ENCODE measurements around the gene SALL3.

Gene SALL3

DNA sequence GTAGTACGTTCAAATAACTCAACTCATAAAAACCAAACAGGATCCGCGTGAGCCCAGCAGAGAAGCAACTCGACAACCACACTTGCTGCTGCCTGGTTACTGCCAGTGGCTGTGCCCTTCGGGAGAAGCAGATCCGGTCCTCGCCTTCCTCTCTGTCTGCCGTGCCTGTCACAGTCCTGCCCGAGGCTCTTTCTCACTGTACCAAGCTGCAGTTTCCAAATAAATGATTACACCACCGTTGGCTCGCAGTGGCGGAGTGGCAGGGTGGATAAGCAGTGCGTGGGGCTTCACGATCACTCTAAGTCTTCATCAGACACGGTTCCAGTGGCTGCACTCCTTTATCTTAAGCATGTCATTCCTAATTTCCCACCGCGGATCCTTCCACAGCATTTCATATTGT, 26.1 kb upstream of the SALL3 start:
- H3K9me3 ChIP-seq (replicated peaks in 1 of 2; ENCODE audit: control insufficient read depth in 2 of 2, insufficient read depth in 1 of 2, low read depth in 1 of 2, low read length in 2 of 2): peaks cover 0 to 2% of the 10 kb centered on the region in 2 donors
- H3K9ac ChIP-seq (ENCODE audit: low read depth, low read length, poor library complexity): no peak overlapping the region
- DNase-seq (ENCODE audit: low spot score): no peak
- H3K4ac ChIP-seq (ENCODE audit: low read length): no peak overlapping the region
- no peak overlapping the region for H3K14ac ChIP-seq (ENCODE audit: low read length)
- H3K27me3 ChIP-seq (ENCODE audit: control insufficient read depth in 3 of 3, insufficient read depth in 3 of 3, low read depth in 1 of 3, low read length in 3 of 3): no peaks in the 10 kb centered on the region
- no peak overlapping the region for H3K4me3 ChIP-seq (ENCODE audit: low read length in 2 of 2)
- WGBS, 2 donors (ENCODE audit: extremely low coverage in 2 of 2, insufficient read length in 2 of 2, insufficient replicate concordance in 1 of 2): no CpG with 5 or more reads among the region's 17 CpGs
- no peak overlapping the region for H2BK15ac ChIP-seq (ENCODE audit: low read length)
- H2AK5ac ChIP-seq (ENCODE audit: low read depth, low read length): no peak overlapping the region
- no peaks in the 10 kb centered on the region for H3K79me1 ChIP-seq (ENCODE audit: low read depth, low read length)
- H4K8ac ChIP-seq (ENCODE audit: low read depth, low read length): no peak overlapping the region
- H2BK5ac ChIP-seq (ENCODE audit: low read length): no peak overlapping the region
- no peak overlapping the region for H2BK120ac ChIP-seq (ENCODE audit: low read depth, low read length)
- H3K4me1 ChIP-seq (ENCODE audit: control insufficient read depth in 2 of 2, insufficient read depth in 1 of 2, low read depth in 1 of 2, low read length in 2 of 2): no peaks in the 10 kb centered on the region
- H3K27ac ChIP-seq (replicated peaks; ENCODE audit: low read length): no peak overlapping the region
- H3K23ac ChIP-seq (ENCODE audit: low read depth, low read length, poor library complexity): no peak overlapping the region
- H2AFZ ChIP-seq (ENCODE audit: low read length): no peak overlapping the region
- no peak overlapping the region for H4K91ac ChIP-seq (ENCODE audit: low read depth, low read length, poor library complexity)
- H3K18ac ChIP-seq (ENCODE audit: low read length): no peak overlapping the region
- no peak overlapping the region for H2BK12ac ChIP-seq (ENCODE audit: low read length)
- H3K4me2 ChIP-seq (ENCODE audit: insufficient read depth, low read length, poor library complexity, severe bottlenecking): no peak overlapping the region
- no peaks in the 10 kb centered on the region for H3K36me3 ChIP-seq (replicated peaks in 1 of 2; ENCODE audit: control insufficient read depth in 2 of 2, insufficient read depth in 2 of 2, low read length in 2 of 2)

DNA sequence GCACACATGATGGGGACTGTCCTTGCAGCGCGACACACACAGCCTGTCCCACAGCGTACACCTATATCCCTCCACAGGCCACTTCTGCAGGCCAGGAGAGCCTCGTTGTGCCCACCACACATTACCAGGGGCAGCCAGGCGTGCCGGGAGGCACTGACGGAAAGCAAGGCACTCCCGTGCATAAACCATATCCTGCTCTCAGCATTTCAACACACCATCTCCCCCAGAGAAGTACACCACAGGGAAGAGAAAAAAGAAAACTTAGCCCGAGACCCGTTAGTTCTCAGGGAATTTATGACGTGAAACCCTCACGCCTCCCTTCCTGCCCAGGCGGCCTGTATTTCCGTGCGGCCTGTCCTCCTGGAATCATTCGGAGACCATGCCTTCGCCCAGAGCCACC, 24.6 kb upstream of the SALL3 start:
- WGBS, 2 donors (ENCODE audit: extremely low coverage in 2 of 2, insufficient read length in 2 of 2, insufficient replicate concordance in 1 of 2): no CpG with 5 or more reads among the region's 17 CpGs
- no peak overlapping the region for H3K4me2 ChIP-seq (ENCODE audit: insufficient read depth, low read length, poor library complexity, severe bottlenecking)
- no peak overlapping the region for H3K14ac ChIP-seq (ENCODE audit: low read length)
- H3K4me1 ChIP-seq (ENCODE audit: control insufficient read depth in 2 of 2, insufficient read depth in 1 of 2, low read depth in 1 of 2, low read length in 2 of 2): no peaks in the 10 kb centered on the region
- no peak overlapping the region for H3K4me3 ChIP-seq (ENCODE audit: low read length in 2 of 2)
- no peak overlapping the region for H3K9ac ChIP-seq (ENCODE audit: low read depth, low read length, poor library complexity)
- H3K27me3 ChIP-seq (ENCODE audit: control insufficient read depth in 3 of 3, insufficient read depth in 3 of 3, low read depth in 1 of 3, low read length in 3 of 3): no peaks in the 10 kb centered on the region
- H2BK12ac ChIP-seq (ENCODE audit: low read length): no peak overlapping the region
- no peak overlapping the region for H2BK15ac ChIP-seq (ENCODE audit: low read length)
- H2AFZ ChIP-seq (ENCODE audit: low read length): no peak overlapping the region
- H3K18ac ChIP-seq (ENCODE audit: low read length): peak overlapping the region; percentile 69
- no peak overlapping the region for H3K4ac ChIP-seq (ENCODE audit: low read length)
- H3K36me3 ChIP-seq (replicated peaks in 1 of 2; ENCODE audit: control insufficient read depth in 2 of 2, insufficient read depth in 2 of 2, low read length in 2 of 2): no peaks in the 10 kb centered on the region
- no peak overlapping the region for H2BK120ac ChIP-seq (ENCODE audit: low read depth, low read length)
- no peak overlapping the region for H4K91ac ChIP-seq (ENCODE audit: low read depth, low read length, poor library complexity)
- H3K23ac ChIP-seq (ENCODE audit: low read depth, low read length, poor library complexity): peak overlapping the region; percentile 44
- H3K27ac ChIP-seq (replicated peaks; ENCODE audit: low read length): no peak overlapping the region
- no peak overlapping the region for H4K8ac ChIP-seq (ENCODE audit: low read depth, low read length)
- H3K79me1 ChIP-seq (ENCODE audit: low read depth, low read length): no peaks in the 10 kb centered on the region
- no peak overlapping the region for H2AK5ac ChIP-seq (ENCODE audit: low read depth, low read length)
- no peak for DNase-seq (ENCODE audit: low spot score)
- H2BK5ac ChIP-seq (ENCODE audit: low read length): no peak overlapping the region
- H3K9me3 ChIP-seq (replicated peaks in 1 of 2; ENCODE audit: control insufficient read depth in 2 of 2, insufficient read depth in 1 of 2, low read depth in 1 of 2, low read length in 2 of 2): peaks cover 0 to 2% of the 10 kb centered on the region in 2 donors

DNA sequence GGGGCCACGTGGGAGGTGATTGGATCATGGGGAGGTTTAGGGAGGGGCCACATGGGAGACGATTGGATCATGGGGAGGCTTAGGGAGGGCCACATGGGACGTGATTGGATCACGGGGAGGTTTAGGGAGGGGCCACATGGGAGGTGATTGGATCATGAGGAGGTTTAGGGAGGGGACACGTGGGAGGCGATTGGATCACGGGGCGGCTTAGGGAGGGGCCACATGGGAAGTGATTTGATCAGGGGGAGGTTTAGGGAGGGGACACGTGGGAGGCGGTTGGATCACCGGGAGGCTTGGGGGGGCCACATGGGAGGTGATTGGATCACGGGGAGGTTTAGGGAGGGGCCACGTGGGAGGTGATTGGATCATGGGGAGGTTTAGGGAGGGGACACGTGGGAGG, 22.5 kb upstream of the SALL3 start:
- Histone ChIP-seq H3K23ac (ENCODE audit: low read depth, low read length, poor library complexity) (no peak overlapping the region), H3K9ac (ENCODE audit: low read depth, low read length, poor library complexity) (no peak overlapping the region), H3K79me1 (ENCODE audit: low read depth, low read length) (no peaks in the 10 kb centered on the region), H3K4me1 (ENCODE audit: control insufficient read depth in 2 of 2, insufficient read depth in 1 of 2, low read depth in 1 of 2, low read length in 2 of 2) (no peaks in the 10 kb centered on the region), H3K27ac (replicated peaks; ENCODE audit: low read length) (no peak overlapping the region), H3K9me3 (replicated peaks in 1 of 2; ENCODE audit: control insufficient read depth in 2 of 2, insufficient read depth in 1 of 2, low read depth in 1 of 2, low read length in 2 of 2) (peaks cover 0 to 4% of the 10 kb centered on the region in 2 donors), H4K8ac (ENCODE audit: low read depth, low read length) (no peak overlapping the region), H3K4me3 (ENCODE audit: low read length in 2 of 2) (no peak overlapping the region), H3K36me3 (replicated peaks in 1 of 2; ENCODE audit: control insufficient read depth in 2 of 2, insufficient read depth in 2 of 2, low read length in 2 of 2) (no peaks in the 10 kb centered on the region), H3K4ac (ENCODE audit: low read length) (no peak overlapping the region), H2BK12ac (ENCODE audit: low read length) (no peak overlapping the region), H3K14ac (ENCODE audit: low read length) (no peak overlapping the region), H2BK5ac (ENCODE audit: low read length) (no peak overlapping the region), H2BK15ac (ENCODE audit: low read length) (no peak overlapping the region), H2BK120ac (ENCODE audit: low read depth, low read length) (no peak overlapping the region), H3K18ac (ENCODE audit: low read length) (no peak overlapping the region), H4K91ac (ENCODE audit: low read depth, low read length, poor library complexity) (no peak overlapping the region), H3K4me2 (ENCODE audit: insufficient read depth, low read length, poor library complexity, severe bottlenecking) (no peak overlapping the region), H2AFZ (ENCODE audit: low read length) (no peak overlapping the region), H3K27me3 (ENCODE audit: control insufficient read depth in 3 of 3, insufficient read depth in 3 of 3, low read depth in 1 of 3, low read length in 3 of 3) (no peaks in the 10 kb centered on the region), H2AK5ac (ENCODE audit: low read depth, low read length) (no peak overlapping the region)
- no peak for DNase-seq (ENCODE audit: low spot score)
- no CpG with 5 or more reads among the region's 14 CpGs for WGBS, 2 donors (ENCODE audit: extremely low coverage in 2 of 2, insufficient read length in 2 of 2, insufficient replicate concordance in 1 of 2)

DNA sequence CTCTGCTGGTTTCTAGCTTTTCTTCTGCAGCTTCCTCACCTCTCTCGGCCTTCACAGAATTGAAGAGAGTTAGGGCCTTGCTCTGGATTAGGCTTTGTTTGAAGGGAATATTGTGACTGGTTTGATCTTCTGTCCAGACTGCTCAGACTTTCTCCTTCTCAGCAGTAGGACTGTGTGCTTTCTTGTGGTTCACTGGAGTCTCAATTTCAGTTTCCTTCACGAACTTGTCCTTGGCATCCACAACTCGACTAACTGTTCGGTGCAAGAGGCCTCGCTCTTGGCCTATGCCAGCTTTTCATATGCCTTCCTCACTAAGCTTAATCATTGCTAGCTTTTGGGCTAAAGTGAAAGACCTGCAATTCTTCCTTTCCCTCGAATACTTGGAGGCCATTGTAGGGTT, 18.9 kb upstream of the SALL3 start:
- H3K36me3 ChIP-seq (replicated peaks in 1 of 2; ENCODE audit: control insufficient read depth in 2 of 2, insufficient read depth in 2 of 2, low read length in 2 of 2): no peaks in the 10 kb centered on the region
- H4K8ac ChIP-seq (ENCODE audit: low read depth, low read length): no peak overlapping the region
- no peak overlapping the region for H3K27ac ChIP-seq (replicated peaks; ENCODE audit: low read length)
- H2AK5ac ChIP-seq (ENCODE audit: low read depth, low read length): no peak overlapping the region
- WGBS, 2 donors (ENCODE audit: extremely low coverage in 2 of 2, insufficient read length in 2 of 2, insufficient replicate concordance in 1 of 2): no CpG with 5 or more reads among the region's 6 CpGs
- H2BK12ac ChIP-seq (ENCODE audit: low read length): no peak overlapping the region
- no peak for DNase-seq (ENCODE audit: low spot score)
- H3K4me3 ChIP-seq (ENCODE audit: low read length in 2 of 2): no peak overlapping the region
- no peaks in the 10 kb centered on the region for H3K27me3 ChIP-seq (ENCODE audit: control insufficient read depth in 3 of 3, insufficient read depth in 3 of 3, low read depth in 1 of 3, low read length in 3 of 3)
- no peak overlapping the region for H2BK15ac ChIP-seq (ENCODE audit: low read length)
- no peak overlapping the region for H3K9ac ChIP-seq (ENCODE audit: low read depth, low read length, poor library complexity)
- H2BK5ac ChIP-seq (ENCODE audit: low read length): no peak overlapping the region
- no peak overlapping the region for H3K23ac ChIP-seq (ENCODE audit: low read depth, low read length, poor library complexity)
- no peak overlapping the region for H3K4ac ChIP-seq (ENCODE audit: low read length)
- no peaks in the 10 kb centered on the region for H3K79me1 ChIP-seq (ENCODE audit: low read depth, low read length)
- no peak overlapping the region for H4K91ac ChIP-seq (ENCODE audit: low read depth, low read length, poor library complexity)
- no peak overlapping the region for H2BK120ac ChIP-seq (ENCODE audit: low read depth, low read length)
- H3K9me3 ChIP-seq (replicated peaks in 1 of 2; ENCODE audit: control insufficient read depth in 2 of 2, insufficient read depth in 1 of 2, low read depth in 1 of 2, low read length in 2 of 2): peaks cover 0 to 14% of the 10 kb centered on the region in 2 donors
- no peak overlapping the region for H3K14ac ChIP-seq (ENCODE audit: low read length)
- no peak overlapping the region for H3K4me2 ChIP-seq (ENCODE audit: insufficient read depth, low read length, poor library complexity, severe bottlenecking)
- no peaks in the 10 kb centered on the region for H3K4me1 ChIP-seq (ENCODE audit: control insufficient read depth in 2 of 2, insufficient read depth in 1 of 2, low read depth in 1 of 2, low read length in 2 of 2)
- H3K18ac ChIP-seq (ENCODE audit: low read length): no peak overlapping the region
- H2AFZ ChIP-seq (ENCODE audit: low read length): no peak overlapping the region
